ENCODE results near the gene PITHD1.
A peak's percentile ranks its signal among the peaks of the same experiment; 100 is the strongest.
"Not testable (repeated sequence)": the region's sequence is repeated elsewhere in the genome, so short reads cannot be mapped to it uniquely, and the experiment has no call there.

The PITHD1 gene

DNA sequence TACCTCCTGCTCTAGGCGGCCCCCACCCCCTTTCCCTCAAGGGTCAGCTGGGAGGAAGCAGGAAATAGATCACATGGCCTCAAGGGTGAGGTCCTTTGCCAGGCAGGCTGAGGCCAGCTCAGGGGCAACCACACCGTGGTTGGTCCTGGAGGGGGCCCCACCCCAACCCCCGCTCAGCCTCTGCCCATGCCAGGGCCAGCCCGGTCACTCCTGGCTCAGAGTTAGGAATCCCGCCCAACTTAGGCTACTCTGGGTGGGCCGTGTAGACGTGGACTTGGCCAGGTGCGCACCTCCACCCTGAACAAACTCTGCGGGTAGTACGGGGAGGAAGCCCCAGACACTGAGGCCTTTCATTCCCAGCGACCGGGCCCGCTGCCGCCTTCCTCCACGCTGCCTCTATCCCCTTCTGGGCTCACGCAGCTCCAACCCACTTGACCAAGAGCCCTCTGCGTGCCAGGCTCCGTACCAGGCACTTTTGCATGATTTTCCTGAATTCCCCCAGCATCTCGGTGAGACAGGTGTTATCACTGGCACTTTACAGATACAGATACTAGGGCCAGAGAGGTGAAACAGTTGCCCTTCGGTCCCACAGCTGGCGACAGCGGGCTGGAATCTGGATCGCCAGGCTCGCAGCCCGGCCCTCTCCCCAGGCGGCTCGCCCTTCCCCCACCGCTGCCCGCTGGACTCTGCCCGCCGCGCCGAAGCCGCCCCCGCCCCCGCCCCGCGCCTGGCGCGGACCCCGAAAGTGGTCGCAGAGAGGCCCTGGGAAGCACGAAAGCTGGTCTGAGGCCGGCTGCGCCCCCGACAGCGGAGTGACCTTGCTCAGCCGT is 21.6 kb downstream of the PITHD1 start:
- peak; percentile 70 for DNase-seq

DNA sequence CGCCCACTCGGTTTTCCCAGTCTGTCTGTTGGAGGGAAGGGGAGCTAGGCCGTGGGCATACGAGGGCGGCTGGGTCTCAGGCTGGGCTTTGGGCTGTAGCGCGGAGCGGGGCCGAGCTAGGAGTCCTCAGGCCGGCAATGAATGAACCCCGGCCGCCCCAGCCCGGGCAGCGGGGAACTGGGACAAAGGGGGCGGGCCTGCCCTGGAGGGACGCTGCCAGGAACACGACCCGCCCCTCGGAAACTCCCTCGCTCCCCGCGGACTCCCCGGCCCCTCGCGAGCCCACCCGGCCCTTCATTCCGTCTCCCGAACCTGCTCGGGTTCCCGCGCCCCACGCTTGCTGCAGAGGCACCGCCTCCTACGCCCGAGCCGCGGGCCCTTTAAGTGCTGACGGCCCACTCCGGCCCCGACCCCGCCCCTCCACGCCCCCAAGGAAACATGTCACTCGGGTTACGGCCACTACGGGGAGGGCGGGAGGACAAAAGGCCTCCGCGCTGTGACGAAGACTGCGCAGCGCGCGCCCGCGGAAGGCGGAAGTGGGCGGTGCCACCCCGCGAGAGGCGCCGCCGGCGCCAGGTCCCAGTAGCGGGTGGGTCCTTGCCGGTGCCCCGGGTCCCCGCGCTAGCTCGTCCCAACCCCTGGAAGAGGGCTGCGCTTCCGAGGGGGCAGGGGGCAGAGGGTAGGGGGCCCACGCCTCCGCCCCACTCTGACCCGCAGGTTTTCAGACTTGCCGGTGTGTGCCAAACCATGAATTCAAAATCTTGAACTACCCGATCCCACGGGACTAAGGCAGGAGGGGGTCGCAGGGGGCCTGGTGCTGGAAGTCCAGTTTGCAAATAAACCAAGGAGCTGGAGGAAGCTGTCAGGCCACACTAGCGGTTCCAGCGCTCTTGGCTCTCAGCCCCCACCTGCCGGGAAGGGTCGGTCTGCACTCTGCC is 22.5 kb downstream of the PITHD1 start, which contains the start of gene GALE:
GALE (minus strand) TSS at position 355 of the 938 bp plus-strand sequence. CDS start 1,747 bp downstream, outside the sequence.
- DNase-seq: peak; percentile 91

GRCh38 chr1:23801338-23801748 is 23.1 kb downstream of the PITHD1 start:
- DNase-seq: no peak

DNA sequence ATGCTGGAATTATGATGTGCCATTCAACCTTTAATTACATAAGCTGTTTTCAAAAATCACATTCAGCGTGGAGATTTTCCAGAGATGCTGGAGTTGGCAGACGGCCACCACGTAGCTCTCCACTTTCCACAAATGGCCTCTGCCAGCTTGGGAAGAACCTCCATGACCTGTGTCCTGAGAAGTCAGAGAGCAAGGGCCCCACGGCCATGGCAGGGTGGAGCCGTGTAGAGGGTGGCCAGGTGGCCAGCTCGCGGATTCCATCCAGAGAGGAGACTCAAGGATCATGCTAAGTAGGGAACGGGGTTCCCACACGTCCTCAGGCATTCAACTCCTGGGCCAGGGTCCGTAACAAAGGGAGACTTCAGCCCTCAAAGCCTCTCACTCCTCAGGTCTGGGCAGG is 23.7 kb downstream of the PITHD1 start:
- DNase-seq: no peak

GRCh38 chr1:23802809-23803342 is 24.7 kb downstream of the PITHD1 start:
- DNase-seq: not testable (repeated sequence)

DNA sequence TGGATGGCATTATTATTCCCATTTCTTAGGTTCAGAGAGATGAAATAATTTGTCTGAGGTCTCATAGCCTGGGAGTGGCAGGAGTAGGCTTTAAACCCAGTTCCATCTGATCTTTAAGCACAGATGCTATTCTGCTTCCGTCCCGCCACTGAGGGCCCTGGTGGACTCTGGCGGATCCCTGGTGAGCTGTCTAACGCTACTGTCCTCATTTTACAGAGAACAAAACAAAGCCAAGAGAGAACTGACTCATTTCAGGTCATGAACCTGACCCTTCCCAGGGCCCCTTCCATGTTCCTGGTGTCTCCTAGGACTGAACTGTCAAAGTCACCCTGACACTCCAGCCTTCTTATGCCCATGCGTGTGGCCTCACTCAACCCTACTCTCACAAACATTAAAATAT is 25.5 kb downstream of the PITHD1 start:
- no peak for DNase-seq

DNA sequence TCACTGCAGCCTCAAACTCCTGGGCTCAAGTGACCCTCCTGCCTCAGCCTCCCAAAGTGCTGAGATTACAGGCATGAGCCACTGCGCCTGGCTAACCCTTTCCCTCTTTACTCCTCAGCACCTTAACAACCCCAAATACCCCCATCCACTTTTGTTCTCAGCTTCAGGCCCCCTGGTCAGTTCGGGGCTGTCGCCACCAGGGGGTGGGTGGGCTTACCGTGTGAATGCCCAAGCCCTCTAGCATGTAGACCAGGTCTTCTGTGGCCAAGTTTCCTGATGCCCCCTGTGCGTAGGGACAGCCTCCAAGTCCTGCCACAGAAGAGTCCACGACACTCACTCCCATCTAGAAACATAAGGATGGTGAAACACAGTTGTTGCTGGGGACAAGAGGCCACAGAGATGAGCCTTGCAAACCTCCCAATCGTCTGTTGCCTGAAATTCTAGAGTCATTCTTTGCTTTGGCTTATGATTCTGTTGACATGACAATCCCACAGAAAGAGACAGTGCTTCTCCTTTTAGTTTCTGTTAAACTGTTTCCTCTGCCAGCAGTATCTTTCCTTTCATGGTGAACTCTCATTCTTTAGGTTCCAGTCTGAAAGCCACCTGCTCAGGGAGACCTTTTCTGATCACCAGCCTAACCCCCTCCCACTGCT is 26.1 kb downstream of the PITHD1 start:
- DNase-seq: no peak

- DNase-seq: no peak
Measured at GRCh38 chr1:23805025-23805424, 26.8 kb downstream of the PITHD1 start.

GRCh38 chr1:23806280-23806679 is 28.1 kb downstream of the PITHD1 start:
- no peak for DNase-seq

DNA sequence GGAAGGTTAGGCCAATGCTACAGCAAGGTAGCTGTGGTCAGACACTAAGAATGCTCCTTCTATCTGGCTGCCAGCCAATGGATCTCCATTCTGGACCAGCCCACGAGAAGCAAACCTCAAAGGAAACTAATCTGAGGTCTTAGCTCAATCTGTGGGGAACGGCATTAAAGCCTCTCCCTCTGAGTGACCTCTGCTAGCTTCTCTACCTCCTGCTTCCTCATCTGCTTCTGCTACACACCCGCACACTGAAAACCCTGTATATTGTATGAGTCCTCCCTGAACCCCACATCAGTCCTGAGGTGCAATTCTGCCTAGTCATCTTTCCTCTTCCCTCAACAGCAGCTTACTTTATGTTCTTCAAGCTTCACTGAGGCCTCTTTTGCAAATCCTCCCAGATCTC is 29.2 kb downstream of the PITHD1 start:
- no peak for DNase-seq

- no peak for DNase-seq
Measured at GRCh38 chr1:23809751-23810171, 31.5 kb downstream of the PITHD1 start.

DNA sequence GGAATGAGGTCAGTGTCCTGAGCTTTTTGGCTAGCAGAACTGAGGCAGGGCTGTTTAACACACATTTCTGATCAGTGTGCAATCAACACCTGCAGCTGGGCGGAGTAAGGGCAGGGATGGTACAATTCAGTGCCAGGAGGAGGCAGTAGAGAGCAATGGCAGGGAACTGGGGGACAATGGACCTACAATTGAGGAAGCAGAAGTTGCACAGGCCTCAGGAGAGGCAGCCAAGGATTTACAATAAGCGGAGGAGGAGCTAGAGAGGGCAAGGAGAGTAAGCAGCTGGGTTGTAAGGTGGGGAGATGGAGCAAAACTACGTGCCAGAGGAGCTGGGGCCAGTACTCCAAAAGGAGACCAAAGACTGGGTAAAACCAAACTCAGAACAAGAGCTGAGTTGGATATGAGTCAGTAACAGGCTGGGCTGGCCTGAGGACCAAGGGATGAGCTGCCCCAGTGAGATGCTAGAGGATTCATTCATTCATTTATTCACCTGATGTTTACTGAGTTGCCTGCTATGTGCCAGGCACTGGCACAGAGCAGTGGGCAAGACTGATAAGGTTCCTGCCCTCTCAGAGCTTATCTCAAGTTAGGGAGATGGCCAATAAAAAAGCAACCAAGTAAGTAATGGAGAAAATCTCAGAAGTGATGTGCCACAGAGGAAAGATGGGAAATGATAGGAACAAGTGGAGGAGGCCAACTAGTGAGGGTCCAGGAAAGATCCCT is 32.8 kb downstream of the PITHD1 start:
- DNase-seq: no peak

DNA sequence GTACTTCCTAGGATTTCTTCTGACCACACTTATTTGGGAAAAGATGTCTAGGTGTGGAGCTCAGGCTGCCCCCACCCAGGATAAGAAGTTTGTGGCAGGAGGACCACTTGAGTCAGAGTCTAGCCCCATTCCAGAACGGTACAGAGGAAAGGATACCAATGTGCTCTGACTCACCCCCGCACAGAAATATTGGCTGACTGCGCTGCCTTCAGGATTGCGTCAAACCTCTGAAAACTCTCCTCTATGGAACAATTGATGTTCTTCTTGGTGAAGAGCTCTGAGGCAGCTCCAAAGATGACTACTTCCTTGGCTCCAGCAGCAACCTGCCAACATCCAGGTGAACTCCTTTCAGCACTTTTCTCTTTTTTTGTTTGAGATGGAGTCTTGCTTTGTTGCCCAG is 35.8 kb downstream of the PITHD1 start:
- no peak for DNase-seq

GRCh38 chr1:23816361-23816760 is 38.1 kb downstream of the PITHD1 start:
- no peak for DNase-seq

DNA sequence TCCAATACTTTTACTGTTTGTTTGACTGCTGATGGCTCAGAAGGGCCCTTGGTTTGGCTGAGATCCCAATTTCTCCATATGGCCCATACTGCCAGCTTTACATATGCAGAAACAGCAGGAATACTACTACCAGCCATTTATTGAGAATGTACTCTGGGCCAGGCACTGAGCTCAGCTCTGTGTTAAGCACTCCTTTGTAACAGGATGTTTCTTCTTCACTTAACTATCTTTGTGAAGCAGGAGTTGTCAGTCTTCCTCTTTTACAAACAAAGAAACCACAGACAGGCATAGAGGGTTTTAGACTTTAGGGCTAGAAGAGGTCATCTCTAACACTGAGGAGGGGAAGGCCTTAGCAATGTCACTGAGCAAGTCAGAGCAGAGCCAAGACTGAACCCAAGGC is 38.7 kb downstream of the PITHD1 start:
- DNase-seq: no peak

- no peak for DNase-seq
Measured at GRCh38 chr1:23817633-23818032, 39.4 kb downstream of the PITHD1 start.

DNA sequence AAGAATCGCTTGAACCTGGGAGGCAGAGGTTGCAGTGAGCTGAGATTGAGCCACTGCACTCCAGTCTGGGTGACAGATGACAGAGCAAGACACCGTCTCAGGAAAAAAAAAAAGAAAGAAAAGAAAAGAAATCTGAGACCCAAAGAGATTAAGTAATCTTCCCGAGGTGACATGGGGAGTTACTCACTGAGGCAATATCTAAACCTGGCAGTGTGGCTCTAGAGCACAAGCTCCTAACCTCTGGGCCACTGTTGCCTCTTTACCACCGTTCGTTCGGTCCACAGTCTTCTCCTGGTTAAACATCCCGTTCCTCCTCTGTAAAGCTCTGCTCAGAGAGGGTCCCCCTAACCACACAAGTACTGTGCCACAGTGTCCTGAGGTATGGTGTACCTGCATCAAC is 45.5 kb downstream of the PITHD1 start:
- no peak for DNase-seq

GRCh38 chr1:23824711-23825075 is 46.5 kb downstream of the PITHD1 start:
- DNase-seq: no peak

- peak; percentile 89 for DNase-seq
Measured at GRCh38 chr1:23825076-23825761, 47.0 kb downstream of the PITHD1 start, which contains the start of gene HMGCL. Gene HMGCL, minus strand, starts transcription at chr1:23825429. Its CDS starts 14 bp downstream, at chr1:23825415.

- DNase-seq: no peak
Measured at GRCh38 chr1:23825762-23826522, 47.7 kb downstream of the PITHD1 start.

DNA sequence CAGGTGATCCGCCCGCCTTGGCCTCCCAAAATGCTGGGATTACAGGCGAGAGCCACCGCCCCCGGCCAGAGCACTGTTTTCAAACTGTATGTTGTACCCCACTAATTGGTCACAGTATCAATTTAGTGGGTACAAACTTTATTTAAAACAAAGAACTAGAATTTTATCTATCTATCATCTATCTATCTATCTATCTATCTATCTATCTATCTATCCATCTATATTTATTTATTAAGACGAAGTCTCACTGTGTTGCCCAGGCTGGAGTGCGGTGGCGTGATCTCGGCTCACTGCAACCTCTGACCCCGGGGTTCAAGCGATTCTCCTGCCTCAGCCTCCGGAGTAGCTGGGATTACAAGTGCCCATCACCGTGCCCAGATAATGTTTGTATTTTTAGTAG is 48.4 kb downstream of the PITHD1 start:
- DNase-seq: not testable (repeated sequence)
